Adipose tissue (tissue), 3 donors: Measurements from ENCODE around the gene VPS8. TPM values are rescaled to one million over a fixed set of nuclear protein-coding genes. Genes with fewer than 3 reads are reported as not detected.

Source experiments
- H3K27ac ChIP-seq: one replicate; pipeline ENCODE4 v1.5.1; 2013; ENCODE audit warnings: low read depth, low read length
- WGBS, 3 donors: extraction: QIAGEN DNeasy Blood & Tissue Kit; methylation state at CpG; one replicate each; pipeline ENCODE4 v1.1.7; 2013; 5-methylcytosine and 5-hydroxymethylcytosine counted together
- polyA plus RNA-seq, 3 donors: library from polyadenylated mRNA; stranded (reverse); fragments of 200-250 nt; gene quantifications; one replicate each; pipeline ENCODE4 v1.2.3, GENCODE V29; 2013
- donor health status: healthy with polysubstance abuse.
- donor health status: Bipolar disorder and iron deficiency.
- donor health status: healthy.

The VPS8 gene
- polyA plus RNA-seq, 3 donors = 7.0 to 9.1 (median 8.3) TPM

GRCh38 chr3:184778426-184779332 is 33.3 kb upstream of the VPS8 start:
- no peak overlapping the region for H3K27ac ChIP-seq
- 44 to 67% (median 56%) methylated on average over 26 of the region's 26 CpGs for WGBS, 3 donors

- WGBS, 3 donors = 35 to 85% (median 84%) methylated on average over 6 of the region's 6 CpGs
Measured at GRCh38 chr3:184780981-184781515, 30.9 kb upstream of the VPS8 start.

GRCh38 chr3:184781801-184782200 is 30.2 kb upstream of the VPS8 start:
- H3K27ac ChIP-seq = no peak overlapping the region
- 63 to 91% (median 89%) methylated on average over 4 of the region's 4 CpGs for WGBS, 3 donors

More at GRCh38 chr3:184780981-184781515, 30.9 kb upstream of the VPS8 start:
- H3K27ac ChIP-seq = no peak overlapping the region

- WGBS, 3 donors = 94 to 97% (median 96%) methylated on average over 7 of the region's 7 CpGs
- H3K27ac ChIP-seq = no peak overlapping the region
Measured at GRCh38 chr3:184783319-184783718, 28.6 kb upstream of the VPS8 start.

- WGBS, 3 donors = 48 to 67% (median 58%) methylated on average over 13 of the region's 13 CpGs
- H3K27ac ChIP-seq = no peak overlapping the region
Measured at GRCh38 chr3:184784731-184785500, 27.1 kb upstream of the VPS8 start.

- H3K27ac ChIP-seq = no peak overlapping the region
- WGBS, 3 donors = 53 to 84% (median 63%) methylated on average over 12 of the region's 12 CpGs
Measured at GRCh38 chr3:184785890-184786279, 26.1 kb upstream of the VPS8 start.

- no peak overlapping the region for H3K27ac ChIP-seq
Measured at GRCh38 chr3:184786280-184786941, 25.6 kb upstream of the VPS8 start.

GRCh38 chr3:184788751-184789150 is 23.2 kb upstream of the VPS8 start:
- H3K27ac ChIP-seq = no peak overlapping the region
- WGBS, 3 donors = 59 to 85% (median 75%) methylated on average over 4 of the region's 4 CpGs

More at GRCh38 chr3:184786280-184786941, 25.6 kb upstream of the VPS8 start:
- 4 to 43% (median 9%) methylated on average over 10 of the region's 10 CpGs for WGBS, 3 donors

- 41 to 87% (median 80%) methylated on average over 5 of the region's 5 CpGs for WGBS, 3 donors
- H3K27ac ChIP-seq = no peak overlapping the region
Measured at GRCh38 chr3:184789314-184789998, 22.5 kb upstream of the VPS8 start.

GRCh38 chr3:184791171-184791570 is 20.8 kb upstream of the VPS8 start:
- 59 to 65% (median 63%) methylated on average over 3 of the region's 3 CpGs for WGBS, 3 donors
- H3K27ac ChIP-seq = no peak overlapping the region

- no peak overlapping the region for H3K27ac ChIP-seq
- 57 to 65% (median 60%) methylated on average over 4 of the region's 4 CpGs for WGBS, 3 donors
Measured at GRCh38 chr3:184795522-184796190, 16.3 kb upstream of the VPS8 start.

- H3K27ac ChIP-seq = no peak overlapping the region
- WGBS, 3 donors = 74 to 75% (median 74%) methylated on average over 8 of the region's 8 CpGs
Measured at GRCh38 chr3:184796551-184796950, 15.4 kb upstream of the VPS8 start.

- H3K27ac ChIP-seq = no peak overlapping the region
- WGBS, 3 donors = 89 to 93% (median 90%) methylated on average over 3 of the region's 3 CpGs
Measured at GRCh38 chr3:184796954-184797353, 15.0 kb upstream of the VPS8 start.

- WGBS, 3 donors = 82 to 86% (median 86%) methylated on average over 3 of the region's 3 CpGs
- no peak overlapping the region for H3K27ac ChIP-seq
Measured at GRCh38 chr3:184798120-184798519, 13.8 kb upstream of the VPS8 start.

- no peak overlapping the region for H3K27ac ChIP-seq
- 72 to 87% (median 86%) methylated on average over 6 of the region's 6 CpGs for WGBS, 3 donors
Measured at GRCh38 chr3:184800349-184800930, 11.5 kb upstream of the VPS8 start.

GRCh38 chr3:184801241-184801785 is 10.7 kb upstream of the VPS8 start:
- H3K27ac ChIP-seq = no peak overlapping the region
- 58 to 64% (median 62%) methylated on average over 4 of the region's 4 CpGs for WGBS, 3 donors

GRCh38 chr3:184802150-184802549 is 9.8 kb upstream of the VPS8 start:
- WGBS, 3 donors = 85 to 97% (median 97%) methylated on average over 4 of the region's 4 CpGs

More at GRCh38 chr3:184802150-184802549, 9.8 kb upstream of the VPS8 start:
- no peak overlapping the region for H3K27ac ChIP-seq
